HUES48 (cell line): ENCODE results near the gene HS3ST4.

Source experiments
- H3K27ac ChIP-seq: one replicate; pipeline ENCODE4 v1.7.0; 2013; ENCODE audit warnings: low read depth, low read length, inconsistent platforms
- H3K27me3 ChIP-seq: 2 replicates; pipeline ENCODE4 v1.6.1; 2013; ENCODE audit warnings: mild to moderate bottlenecking, low read length; ENCODE audit not compliant: control insufficient read depth, insufficient read depth
- H3K36me3 ChIP-seq: 2 replicates; pipeline ENCODE4 v1.6.1; 2013; ENCODE audit warnings: low read length; ENCODE audit not compliant: control insufficient read depth, insufficient read depth
- H3K4me1 ChIP-seq: 2 replicates; pipeline ENCODE4 v1.6.1; 2013; ENCODE audit warnings: mild to moderate bottlenecking, low read length; ENCODE audit not compliant: control insufficient read depth, insufficient read depth
- H3K4me3 ChIP-seq: 2 replicates; pipeline ENCODE4 v1.5.1; 2013; ENCODE audit warnings: mild to moderate bottlenecking, low read depth, low read length
- H3K9ac ChIP-seq: 2 replicates; pipeline ENCODE4 v1.6.1; 2013; ENCODE audit warnings: mild to moderate bottlenecking, low read depth, low read length, moderate library complexity
- H3K9me3 ChIP-seq: 2 replicates; pipeline ENCODE4 v1.6.1; 2013; ENCODE audit warnings: low read length; ENCODE audit not compliant: control insufficient read depth, insufficient read depth

HS3ST4 gene

GRCh38 chr16:25894093-25894492, 202.3 kb downstream of the HS3ST4 start:
- H3K36me3 ChIP-seq, result no peaks in the 10 kb centered on the region
- no peak overlapping the region for H3K27ac ChIP-seq
- H3K4me3 ChIP-seq, result no peak overlapping the region
- H3K27me3 ChIP-seq, result no peaks in the 10 kb centered on the region
- no peaks in the 10 kb centered on the region for H3K9me3 ChIP-seq
- H3K9ac ChIP-seq, result no peak overlapping the region
- H3K4me1 ChIP-seq, result peaks cover 7% of the 10 kb centered on the region; the same call in 1 of the 2 replicates

- Histone ChIP-seq H3K9me3 (no peaks in the 10 kb centered on the region), H3K4me1 (peaks cover 11% of the 10 kb centered on the region)
These were observed 203.6 kb downstream of the HS3ST4 start for GRCh38 chr16:25895380-25895779.

GRCh38 chr16:25896411-25896810, 204.7 kb downstream of the HS3ST4 start:
- no peak overlapping the region for H3K4me3 ChIP-seq
- no peak overlapping the region for H3K9ac ChIP-seq
- H3K27ac ChIP-seq, result no peak overlapping the region

More at GRCh38 chr16:25895380-25895779, 203.6 kb downstream of the HS3ST4 start:
- Histone ChIP-seq H3K36me3 (no peaks in the 10 kb centered on the region), H3K27me3 (no peaks in the 10 kb centered on the region), H3K27ac (no peak overlapping the region), H3K9ac (no peak overlapping the region), H3K4me3 (no peak overlapping the region)

GRCh38 chr16:25897702-25898101, 205.9 kb downstream of the HS3ST4 start:
- H3K27ac ChIP-seq, result no peak overlapping the region

More at GRCh38 chr16:25896411-25896810, 204.7 kb downstream of the HS3ST4 start:
- Histone ChIP-seq H3K9me3 (no peaks in the 10 kb centered on the region), H3K36me3 (no peaks in the 10 kb centered on the region), H3K4me1 (peaks cover 11% of the 10 kb centered on the region), H3K27me3 (no peaks in the 10 kb centered on the region)

GRCh38 chr16:25905810-25906209, 214.1 kb downstream of the HS3ST4 start:
- H3K36me3 ChIP-seq, result no peaks in the 10 kb centered on the region
- H3K4me3 ChIP-seq, result no peak overlapping the region
- H3K27ac ChIP-seq, result no peak overlapping the region
- no peak overlapping the region for H3K9ac ChIP-seq
- no peaks in the 10 kb centered on the region for H3K9me3 ChIP-seq
- H3K27me3 ChIP-seq, result no peaks in the 10 kb centered on the region
- H3K4me1 ChIP-seq, result 0 out of 2 replicates have a peak, but pooled peaks cover 1% of the 10 kb centered on the region

More at GRCh38 chr16:25897702-25898101, 205.9 kb downstream of the HS3ST4 start:
- peaks cover 11% of the 10 kb centered on the region for H3K4me1 ChIP-seq
- H3K4me3 ChIP-seq, result no peak overlapping the region
- no peaks in the 10 kb centered on the region for H3K36me3 ChIP-seq
- no peak overlapping the region for H3K9ac ChIP-seq
- no peaks in the 10 kb centered on the region for H3K27me3 ChIP-seq
- no peaks in the 10 kb centered on the region for H3K9me3 ChIP-seq

- no peak overlapping the region for H3K9ac ChIP-seq
- H3K4me1 ChIP-seq, result peaks cover 9% of the 10 kb centered on the region
- no peaks in the 10 kb centered on the region for H3K36me3 ChIP-seq
- no peak overlapping the region for H3K4me3 ChIP-seq
- H3K27ac ChIP-seq, result no peak overlapping the region
- H3K27me3 ChIP-seq, result no peaks in the 10 kb centered on the region
- H3K9me3 ChIP-seq, result no peaks in the 10 kb centered on the region
These were observed 219.2 kb downstream of the HS3ST4 start for GRCh38 chr16:25910971-25911370.

- no peak overlapping the region for H3K9ac ChIP-seq
- H3K27me3 ChIP-seq, result no peaks in the 10 kb centered on the region
- H3K36me3 ChIP-seq, result no peaks in the 10 kb centered on the region
- no peak overlapping the region for H3K27ac ChIP-seq
- H3K4me1 ChIP-seq, result peaks cover 9% of the 10 kb centered on the region
- no peak overlapping the region for H3K4me3 ChIP-seq
- H3K9me3 ChIP-seq, result no peaks in the 10 kb centered on the region
These were observed 220.6 kb downstream of the HS3ST4 start for GRCh38 chr16:25912321-25912720.

- Histone ChIP-seq H3K27ac (no peak overlapping the region), H3K36me3 (no peaks in the 10 kb centered on the region), H3K9me3 (no peaks in the 10 kb centered on the region), H3K4me1 (peaks cover 9% of the 10 kb centered on the region), H3K9ac (no peak overlapping the region), H3K4me3 (no peak overlapping the region), H3K27me3 (no peaks in the 10 kb centered on the region)
These were observed 222.7 kb downstream of the HS3ST4 start for GRCh38 chr16:25914357-25914962.

- no peaks in the 10 kb centered on the region for H3K36me3 ChIP-seq
- H3K4me3 ChIP-seq, result no peak overlapping the region
- no peaks in the 10 kb centered on the region for H3K9me3 ChIP-seq
- H3K27me3 ChIP-seq, result no peaks in the 10 kb centered on the region
- H3K4me1 ChIP-seq, result peaks cover 6% of the 10 kb centered on the region
- no peak overlapping the region for H3K9ac ChIP-seq
- no peak overlapping the region for H3K27ac ChIP-seq
These were observed 224.3 kb downstream of the HS3ST4 start for GRCh38 chr16:25916037-25916436.

- H3K9me3 ChIP-seq, result no peaks in the 10 kb centered on the region
- no peaks in the 10 kb centered on the region for H3K36me3 ChIP-seq
- no peak overlapping the region for H3K9ac ChIP-seq
- H3K4me1 ChIP-seq, result no peaks in the 10 kb centered on the region
- H3K27me3 ChIP-seq, result no peaks in the 10 kb centered on the region
- H3K27ac ChIP-seq, result no peak overlapping the region
- H3K4me3 ChIP-seq, result no peak overlapping the region
These were observed 230.7 kb downstream of the HS3ST4 start for GRCh38 chr16:25922438-25922837.

- Histone ChIP-seq H3K4me3 (no peak overlapping the region), H3K4me1 (no peaks in the 10 kb centered on the region), H3K27me3 (no peaks in the 10 kb centered on the region), H3K27ac (no peak overlapping the region), H3K36me3 (no peaks in the 10 kb centered on the region), H3K9me3 (no peaks in the 10 kb centered on the region), H3K9ac (no peak overlapping the region)
These were observed 233.7 kb downstream of the HS3ST4 start for GRCh38 chr16:25925421-25925820.
